GM13976 (cell line): ENCODE results near the gene NPIPB8.
"Not testable (repeated sequence)": the region's sequence is repeated elsewhere in the genome, so short reads cannot be mapped to it uniquely, and the experiment has no call there.

Source experiments
- DNase-seq: peaks from one replicate; pipeline ENCODE4 v3.0.0; 2012; ENCODE audit warnings: low spot score
- CTCF ChIP-seq: IDR thresholded peaks from 2 replicates; pipeline ENCODE4 v1.5.1; 2012; ENCODE audit warnings: borderline replicate concordance, mild to moderate bottlenecking; ENCODE audit not compliant: insufficient read depth; ENCODE audit errors: extremely low read depth, missing control alignments, control extremely low read depth
- in situ Hi-C: fragments of 300-500 bp; cut with MboI; formaldehyde crosslinking; loops from one replicate; pipeline ENCODE4 v1.12.0; 2022; ENCODE audit warnings: low sequenced_read_pairs, mixed read lengths, inconsistent platforms; ENCODE audit not compliant: unreplicated experiment

The NPIPB8 gene

DNA sequence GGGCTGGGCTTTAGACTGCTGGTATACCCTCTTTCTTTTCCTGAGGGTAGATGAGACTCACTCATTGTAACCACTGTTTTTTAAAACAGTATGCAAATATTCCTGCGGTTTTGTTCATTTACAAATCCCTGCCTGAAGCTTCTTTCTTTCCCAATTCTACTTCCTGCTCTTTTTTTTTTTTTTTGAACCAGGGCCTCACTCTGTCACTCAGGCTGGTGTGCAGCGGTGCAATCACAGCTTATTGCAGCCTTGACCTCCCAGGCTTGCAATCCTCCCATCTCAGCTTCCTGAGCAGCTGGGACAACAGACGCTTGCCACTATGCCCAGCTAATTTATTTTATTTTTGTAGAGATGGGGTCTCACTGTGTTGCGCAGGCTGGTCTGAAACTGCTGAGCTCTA is 20.0 kb upstream of the NPIPB8 start:
- DNase-seq, result peak; percentile 1
- in situ Hi-C loops, result no loop called here
- no peak for TF ChIP-seq CTCF

GRCh38 chr16:28620316-28620715 is 17.5 kb upstream of the NPIPB8 start:
- DNase-seq, in situ Hi-C loops: not testable (repeated sequence)

- no peak for TF ChIP-seq CTCF
- DNase-seq, result peak; percentile 3
- in situ Hi-C loops, result no loop called here
These were observed 16.2 kb upstream of the NPIPB8 start for GRCh38 chr16:28621481-28622155.

DNA sequence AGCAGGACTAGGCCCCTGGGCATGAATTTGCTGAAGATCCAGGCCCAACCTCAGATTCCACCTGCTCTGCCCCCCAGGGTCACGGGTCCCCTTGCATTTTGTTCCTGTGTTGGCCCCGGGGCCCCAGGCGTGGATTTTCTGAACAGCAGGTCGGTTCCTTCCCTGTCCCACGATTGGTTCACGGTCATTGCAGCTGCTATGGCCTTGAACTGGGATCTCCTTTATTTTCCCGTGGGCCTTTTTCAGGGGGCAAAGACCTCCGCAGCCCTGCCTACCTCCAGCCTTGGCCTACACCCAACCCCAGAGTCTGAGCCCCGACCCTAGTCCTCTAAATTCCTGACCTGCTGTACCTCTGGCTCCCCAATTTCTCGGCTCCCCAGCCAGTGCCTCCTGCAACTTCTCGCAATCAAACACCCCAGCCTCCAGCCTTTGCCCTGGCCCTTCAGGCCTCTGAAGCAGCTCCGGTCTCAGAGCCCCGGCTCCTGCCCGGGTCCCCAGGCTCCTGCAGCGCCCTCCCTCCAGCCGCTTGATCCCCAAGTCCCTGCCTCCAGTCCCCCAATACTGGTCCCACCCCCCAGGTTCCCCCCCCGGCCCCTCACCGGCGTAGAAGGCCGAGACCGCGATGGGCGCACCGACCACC is 15.2 kb upstream of the NPIPB8 start:
- in situ Hi-C loops, result not testable (repeated sequence)

DNA sequence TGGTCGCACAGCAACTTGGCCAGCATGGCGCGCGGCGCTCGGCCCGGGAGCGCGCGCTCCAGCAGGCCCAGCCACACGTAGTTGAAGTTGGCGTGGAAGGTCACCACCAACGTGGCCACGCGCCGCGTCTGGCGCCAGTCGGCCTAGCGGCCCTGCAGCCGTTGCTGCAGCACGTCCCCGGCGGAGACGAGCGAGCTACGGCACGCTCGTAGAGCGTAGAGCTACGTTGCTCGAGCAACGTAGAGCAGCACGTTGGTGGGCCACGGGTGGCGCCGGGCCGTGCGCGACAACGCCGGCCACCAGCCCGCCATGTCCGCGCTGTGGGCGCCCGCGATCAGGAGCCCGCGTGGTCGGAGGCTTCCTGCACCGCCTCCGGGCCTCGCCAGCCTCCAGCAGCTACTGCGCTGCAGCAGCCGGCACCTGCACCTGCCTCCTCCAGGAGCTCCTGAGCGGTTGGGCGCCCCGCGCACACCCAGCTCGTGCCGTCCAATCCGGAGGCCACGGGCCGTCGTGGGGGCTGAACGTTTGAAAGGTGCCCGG is 14.6 kb upstream of the NPIPB8 start:
- in situ Hi-C loops, result no loop called here
- no peak for TF ChIP-seq CTCF
- peak; percentile 37 for DNase-seq

More for the DNA sequence above, 15.2 kb upstream of the NPIPB8 start:
- DNase-seq, result peak; percentile 1

GRCh38 chr16:28630905-28631304 is 7.0 kb upstream of the NPIPB8 start:
- DNase-seq, in situ Hi-C loops: not testable (repeated sequence)

GRCh38 chr16:28636093-28636823 is 1.6 kb upstream of the NPIPB8 start:
- DNase-seq, in situ Hi-C loops: not testable (repeated sequence)

DNA sequence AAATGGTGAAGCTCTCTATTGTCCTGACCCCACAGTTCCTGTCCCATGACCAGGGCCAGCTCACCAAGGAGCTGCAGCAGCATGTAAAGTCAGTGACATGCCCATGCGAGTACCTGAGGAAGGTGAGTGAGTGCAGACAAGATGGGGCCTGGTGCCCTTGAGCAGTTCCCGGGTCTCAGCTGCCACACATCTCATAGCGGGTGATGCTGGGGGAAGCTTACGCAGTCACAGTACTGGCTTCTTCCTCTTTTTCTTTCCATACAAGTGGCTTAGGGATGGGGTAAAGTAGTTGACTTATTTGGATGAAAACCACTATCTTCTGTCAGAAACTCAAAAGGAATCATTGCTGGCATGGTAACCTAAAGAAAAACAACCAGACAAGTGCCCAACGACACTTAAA is 494 bp downstream of the NPIPB8 start:
- in situ Hi-C loops, DNase-seq: not testable (repeated sequence)

DNA sequence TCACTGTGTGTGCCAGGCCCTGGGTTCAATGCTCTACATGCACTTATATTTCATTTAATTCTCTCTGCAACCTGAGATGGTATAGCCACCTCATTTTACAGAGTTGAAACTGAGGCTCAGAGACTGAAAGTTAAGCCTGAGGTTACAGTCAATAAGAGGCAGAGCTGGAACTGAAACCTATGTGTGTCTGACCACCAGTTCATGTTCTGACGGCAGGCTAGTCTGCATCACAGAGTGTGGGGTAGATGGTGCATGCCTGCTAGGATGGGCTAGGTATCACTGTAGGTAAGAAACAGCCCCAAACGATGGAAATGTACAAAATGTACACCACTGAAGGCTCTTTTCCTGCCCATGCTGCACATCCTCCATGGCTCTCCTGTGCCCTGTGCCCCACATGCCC is 2.1 kb downstream of the NPIPB8 start:
- in situ Hi-C loops, DNase-seq: not testable (repeated sequence)

GRCh38 chr16:28666264-28666663 is 28.4 kb downstream of the NPIPB8 start:
- in situ Hi-C loops, DNase-seq: not testable (repeated sequence)

GRCh38 chr16:28667480-28667879 is 29.6 kb downstream of the NPIPB8 start:
- in situ Hi-C loops, DNase-seq: not testable (repeated sequence)

GRCh38 chr16:28668199-28668598 is 30.3 kb downstream of the NPIPB8 start:
- DNase-seq, in situ Hi-C loops: not testable (repeated sequence)

DNA sequence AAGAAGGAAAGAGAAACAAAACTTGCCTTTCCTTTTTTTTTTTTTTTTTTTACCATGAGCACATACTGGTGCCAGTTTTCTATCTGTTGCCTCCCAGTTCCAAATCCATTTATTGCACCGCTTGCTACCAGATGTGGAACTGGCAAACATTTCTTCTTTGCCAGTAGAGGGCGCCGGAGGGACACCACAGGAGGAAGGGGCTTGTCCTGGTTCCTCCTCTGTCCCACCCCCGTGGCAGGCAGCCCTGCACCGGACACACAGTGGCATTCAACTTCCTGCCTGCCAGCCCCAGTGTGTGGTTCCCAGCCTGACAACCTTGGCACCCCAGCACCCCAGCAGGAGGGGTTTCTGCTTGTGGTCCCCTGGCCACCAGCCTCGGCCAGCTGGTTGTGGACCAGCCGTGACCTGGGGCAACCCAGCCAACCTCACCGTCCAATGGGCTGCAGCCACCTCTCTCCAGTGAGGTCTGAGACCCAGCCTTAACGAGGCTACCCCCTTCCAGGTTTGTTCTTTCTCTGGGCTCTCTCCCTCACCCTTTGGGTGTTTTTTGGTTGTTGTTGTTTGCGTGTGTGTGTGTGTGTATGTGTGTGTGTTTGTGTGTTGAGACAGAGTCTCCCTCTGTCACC is 50.6 kb downstream of the NPIPB8 start:
- in situ Hi-C loops, DNase-seq: not testable (repeated sequence)

DNA sequence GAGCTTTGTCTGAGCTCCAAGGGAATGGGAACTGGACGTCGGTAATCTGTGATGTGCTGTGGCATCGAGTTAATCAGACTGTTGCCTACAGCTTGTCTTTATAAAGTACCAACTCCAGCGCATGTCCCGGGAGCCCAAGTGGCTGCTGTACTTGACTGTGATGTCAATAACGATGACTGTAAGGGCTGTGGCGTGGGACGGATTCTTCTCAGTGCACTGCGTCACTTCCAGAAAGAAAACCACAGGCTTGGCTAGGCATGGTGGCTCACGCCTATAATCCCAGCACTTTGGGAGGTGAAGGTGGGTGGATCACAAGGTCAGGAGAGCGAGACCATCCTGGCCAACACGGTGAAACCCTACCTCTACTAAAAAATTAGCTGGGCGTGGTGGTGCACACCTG is 51.6 kb downstream of the NPIPB8 start:
- DNase-seq, in situ Hi-C loops: not testable (repeated sequence)
